ENCODE data around the gene MRGPRF.

- TF ChIP-seq, protein P1, sequence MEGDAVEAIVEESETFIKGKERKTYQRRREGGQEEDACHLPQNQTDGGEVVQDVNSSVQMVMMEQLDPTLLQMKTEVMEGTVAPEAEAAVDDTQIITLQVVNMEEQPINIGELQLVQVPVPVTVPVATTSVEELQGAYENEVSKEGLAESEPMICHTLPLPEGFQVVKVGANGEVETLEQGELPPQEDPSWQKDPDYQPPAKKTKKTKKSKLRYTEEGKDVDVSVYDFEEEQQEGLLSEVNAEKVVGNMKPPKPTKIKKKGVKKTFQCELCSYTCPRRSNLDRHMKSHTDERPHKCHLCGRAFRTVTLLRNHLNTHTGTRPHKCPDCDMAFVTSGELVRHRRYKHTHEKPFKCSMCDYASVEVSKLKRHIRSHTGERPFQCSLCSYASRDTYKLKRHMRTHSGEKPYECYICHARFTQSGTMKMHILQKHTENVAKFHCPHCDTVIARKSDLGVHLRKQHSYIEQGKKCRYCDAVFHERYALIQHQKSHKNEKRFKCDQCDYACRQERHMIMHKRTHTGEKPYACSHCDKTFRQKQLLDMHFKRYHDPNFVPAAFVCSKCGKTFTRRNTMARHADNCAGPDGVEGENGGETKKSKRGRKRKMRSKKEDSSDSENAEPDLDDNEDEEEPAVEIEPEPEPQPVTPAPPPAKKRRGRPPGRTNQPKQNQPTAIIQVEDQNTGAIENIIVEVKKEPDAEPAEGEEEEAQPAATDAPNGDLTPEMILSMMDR (IDR thresholded peaks at IDR 0.05) = no peak
- TF ChIP-seq POLR2A (IDR thresholded peaks at IDR 0.05) (no peak), EP300 (IDR thresholded peaks at IDR 0.05) (no peak)
Observed at GRCh38 chr11:68982134-68982533, 30.9 kb downstream of the MRGPRF start.
